ENCODE results near the gene GFI1B. TPM values are rescaled to one million over a fixed set of nuclear protein-coding genes. Genes with fewer than 3 reads are reported as not detected.

Gene GFI1B
- total and polyA plus RNA-seq, 4 donors: 0.05 to 53.6 TPM; not detected in 2

DNA sequence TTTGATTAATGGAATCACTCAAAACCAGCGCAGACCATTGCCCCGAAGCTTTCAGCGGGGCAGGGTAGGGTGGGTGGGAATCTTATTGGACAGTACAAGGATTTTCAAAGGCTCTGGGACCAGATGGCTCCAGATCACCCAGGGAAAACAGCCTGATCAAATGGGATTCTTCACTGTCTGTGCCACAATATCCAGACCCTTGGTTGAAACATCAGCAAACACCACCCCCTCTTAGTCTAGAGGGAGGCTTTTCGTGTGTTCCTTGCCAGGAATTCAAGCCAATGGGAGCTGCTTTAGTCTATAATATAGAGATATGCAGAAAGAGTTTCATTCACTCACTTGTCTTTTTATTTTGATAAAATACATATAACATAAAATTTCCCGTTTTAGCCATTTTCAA, 1.7 kb downstream of the GFI1B start:
- H3K9ac ChIP-seq (ENCODE audit: low read depth in 1 of 2, low read length in 2 of 2): no peak overlapping the region
- H3K4me1 ChIP-seq (ENCODE audit: control insufficient read depth in 4 of 4, insufficient read depth in 4 of 4, low read length in 3 of 4): no peaks in the 10 kb centered on the region
- H3K27me3 ChIP-seq (ENCODE audit: control insufficient read depth in 4 of 4, insufficient read depth in 4 of 4, low read length in 3 of 4): peaks cover 0 to 3% (median 1%) of the 10 kb centered on the region in 4 donors
- H3K27ac ChIP-seq (ENCODE audit: low read depth in 1 of 2, low read length in 2 of 2): no peak overlapping the region
- DNase-seq (ENCODE audit: low spot score): no peak
- H3K9me3 ChIP-seq (ENCODE audit: control insufficient read depth in 4 of 4, low read length in 3 of 4): no peaks in the 10 kb centered on the region
- 79% methylated on average over 5 of the region's 5 CpGs for WGBS
- no peak overlapping the region for H3K4me3 ChIP-seq (ENCODE audit: low read depth in 1 of 3, low read length in 3 of 3)
- no peaks in the 10 kb centered on the region for H3K36me3 ChIP-seq (ENCODE audit: control insufficient read depth in 4 of 4, insufficient read depth in 3 of 4, low read depth in 1 of 4, low read length in 3 of 4)
- TF ChIP-seq FOXA2 (IDR thresholded peaks at IDR 0.05) (no peak), NR2F2 (IDR thresholded peaks at IDR 0.05) (no peak), RXRA (IDR thresholded peaks at IDR 0.05) (no peak), FOXA1 (IDR thresholded peaks at IDR 0.05) (no peak), TAF1 (conservative IDR thresholded peaks at IDR 0.05) (no peak)

DNA sequence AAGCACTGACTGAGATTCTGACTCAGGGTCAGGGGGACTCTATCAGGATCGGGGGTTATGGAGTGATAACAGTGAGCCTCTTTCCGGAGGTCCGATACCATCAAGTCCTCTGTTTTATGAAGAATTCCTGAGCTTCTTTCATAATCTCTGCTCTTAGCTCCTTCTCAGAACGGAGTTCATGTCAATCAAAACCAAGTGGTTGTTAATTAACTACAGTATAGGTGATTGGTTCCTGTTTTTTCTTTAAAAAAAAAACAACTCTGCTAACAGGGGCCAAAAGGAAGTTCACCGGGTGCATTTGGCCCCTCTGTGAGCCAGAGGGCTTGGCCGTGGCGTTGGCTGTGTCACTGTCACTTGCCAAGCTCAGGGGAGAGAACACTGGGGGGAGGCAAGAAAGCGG, 4.0 kb downstream of the GFI1B start:
- Histone ChIP-seq H3K9ac (ENCODE audit: low read depth in 1 of 2, low read length in 2 of 2) (no peak overlapping the region), H3K36me3 (ENCODE audit: control insufficient read depth in 4 of 4, insufficient read depth in 3 of 4, low read depth in 1 of 4, low read length in 3 of 4) (no peaks in the 10 kb centered on the region), H3K4me3 (ENCODE audit: low read depth in 1 of 3, low read length in 3 of 3) (no peak overlapping the region), H3K27me3 (ENCODE audit: control insufficient read depth in 4 of 4, insufficient read depth in 4 of 4, low read length in 3 of 4) (peaks cover 0 to 3% (median 1%) of the 10 kb centered on the region in 4 donors), H3K4me1 (ENCODE audit: control insufficient read depth in 4 of 4, insufficient read depth in 4 of 4, low read length in 3 of 4) (no peaks in the 10 kb centered on the region), H3K27ac (ENCODE audit: low read depth in 1 of 2, low read length in 2 of 2) (no peak overlapping the region), H3K9me3 (ENCODE audit: control insufficient read depth in 4 of 4, low read length in 3 of 4) (no peaks in the 10 kb centered on the region)
- 41% methylated on average over 8 of the region's 8 CpGs for WGBS
- TF ChIP-seq NR2F2 (IDR thresholded peaks at IDR 0.05): no peak
- no peak for TF ChIP-seq FOXA1 (IDR thresholded peaks at IDR 0.05)
- TF ChIP-seq, protein P1, sequence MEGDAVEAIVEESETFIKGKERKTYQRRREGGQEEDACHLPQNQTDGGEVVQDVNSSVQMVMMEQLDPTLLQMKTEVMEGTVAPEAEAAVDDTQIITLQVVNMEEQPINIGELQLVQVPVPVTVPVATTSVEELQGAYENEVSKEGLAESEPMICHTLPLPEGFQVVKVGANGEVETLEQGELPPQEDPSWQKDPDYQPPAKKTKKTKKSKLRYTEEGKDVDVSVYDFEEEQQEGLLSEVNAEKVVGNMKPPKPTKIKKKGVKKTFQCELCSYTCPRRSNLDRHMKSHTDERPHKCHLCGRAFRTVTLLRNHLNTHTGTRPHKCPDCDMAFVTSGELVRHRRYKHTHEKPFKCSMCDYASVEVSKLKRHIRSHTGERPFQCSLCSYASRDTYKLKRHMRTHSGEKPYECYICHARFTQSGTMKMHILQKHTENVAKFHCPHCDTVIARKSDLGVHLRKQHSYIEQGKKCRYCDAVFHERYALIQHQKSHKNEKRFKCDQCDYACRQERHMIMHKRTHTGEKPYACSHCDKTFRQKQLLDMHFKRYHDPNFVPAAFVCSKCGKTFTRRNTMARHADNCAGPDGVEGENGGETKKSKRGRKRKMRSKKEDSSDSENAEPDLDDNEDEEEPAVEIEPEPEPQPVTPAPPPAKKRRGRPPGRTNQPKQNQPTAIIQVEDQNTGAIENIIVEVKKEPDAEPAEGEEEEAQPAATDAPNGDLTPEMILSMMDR (IDR thresholded peaks at IDR 0.05; ENCODE audit: low read depth, low read length, missing input control): no peak
- TF ChIP-seq, protein P2, sequence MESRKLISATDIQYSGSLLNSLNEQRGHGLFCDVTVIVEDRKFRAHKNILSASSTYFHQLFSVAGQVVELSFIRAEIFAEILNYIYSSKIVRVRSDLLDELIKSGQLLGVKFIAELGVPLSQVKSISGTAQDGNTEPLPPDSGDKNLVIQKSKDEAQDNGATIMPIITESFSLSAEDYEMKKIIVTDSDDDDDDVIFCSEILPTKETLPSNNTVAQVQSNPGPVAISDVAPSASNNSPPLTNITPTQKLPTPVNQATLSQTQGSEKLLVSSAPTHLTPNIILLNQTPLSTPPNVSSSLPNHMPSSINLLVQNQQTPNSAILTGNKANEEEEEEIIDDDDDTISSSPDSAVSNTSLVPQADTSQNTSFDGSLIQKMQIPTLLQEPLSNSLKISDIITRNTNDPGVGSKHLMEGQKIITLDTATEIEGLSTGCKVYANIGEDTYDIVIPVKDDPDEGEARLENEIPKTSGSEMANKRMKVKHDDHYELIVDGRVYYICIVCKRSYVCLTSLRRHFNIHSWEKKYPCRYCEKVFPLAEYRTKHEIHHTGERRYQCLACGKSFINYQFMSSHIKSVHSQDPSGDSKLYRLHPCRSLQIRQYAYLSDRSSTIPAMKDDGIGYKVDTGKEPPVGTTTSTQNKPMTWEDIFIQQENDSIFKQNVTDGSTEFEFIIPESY (IDR thresholded peaks at IDR 0.05): no peak
- TF ChIP-seq RXRA (IDR thresholded peaks at IDR 0.05): no peak
- TF ChIP-seq RAD21 (IDR thresholded peaks at IDR 0.05): no peak
- TF ChIP-seq YY1 (IDR thresholded peaks at IDR 0.05): no peak
- TF ChIP-seq, protein P3, sequence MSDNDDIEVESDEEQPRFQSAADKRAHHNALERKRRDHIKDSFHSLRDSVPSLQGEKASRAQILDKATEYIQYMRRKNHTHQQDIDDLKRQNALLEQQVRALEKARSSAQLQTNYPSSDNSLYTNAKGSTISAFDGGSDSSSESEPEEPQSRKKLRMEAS (IDR thresholded peaks at IDR 0.05): no peak
- no peak for DNase-seq (ENCODE audit: low spot score)

DNA sequence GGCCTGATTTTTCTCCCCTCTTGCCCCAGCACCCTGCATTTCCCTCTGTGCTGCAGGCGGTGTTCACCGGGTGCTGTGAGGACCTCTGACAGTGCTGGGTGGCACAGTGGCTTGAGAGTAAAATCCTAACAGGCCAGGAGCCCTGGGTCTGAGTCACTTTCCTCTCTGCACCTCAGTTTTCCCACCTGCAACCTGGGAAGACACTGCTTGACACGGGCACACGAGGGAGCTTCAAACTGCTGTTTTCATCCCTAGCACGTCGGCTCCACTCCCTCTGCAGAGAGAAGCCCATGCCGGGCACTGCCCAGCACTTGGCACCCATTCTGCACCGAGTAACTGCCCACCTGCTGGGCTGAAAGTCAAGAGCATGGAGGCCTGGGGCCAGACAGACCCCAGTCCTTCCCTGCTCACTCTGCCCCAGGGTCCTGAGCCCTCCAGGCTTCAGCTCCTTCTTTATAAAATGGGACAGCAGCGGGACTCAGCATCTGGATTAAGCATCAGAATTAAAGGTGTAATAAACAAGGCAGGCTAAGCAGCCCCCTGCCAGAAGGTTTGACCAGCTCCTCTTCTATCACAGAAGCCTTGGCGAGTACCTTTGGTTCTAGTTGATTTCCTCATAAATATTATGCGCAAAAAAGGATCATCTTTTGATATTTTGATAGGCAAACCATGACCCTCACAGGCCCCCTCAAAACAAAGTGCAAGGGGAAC, 5.2 kb downstream of the GFI1B start:
- TF ChIP-seq, protein P2 (IDR thresholded peaks at IDR 0.05): no peak
- H3K9ac ChIP-seq (ENCODE audit: low read depth in 1 of 2, low read length in 2 of 2): no peak overlapping the region
- H3K27me3 ChIP-seq (ENCODE audit: control insufficient read depth in 4 of 4, insufficient read depth in 4 of 4, low read length in 3 of 4): peaks cover 0 to 3% (median 1%) of the 10 kb centered on the region in 4 donors
- H3K27ac ChIP-seq (ENCODE audit: low read depth in 1 of 2, low read length in 2 of 2): no peak overlapping the region
- 88% methylated on average over 11 of the region's 11 CpGs for WGBS
- no peaks in the 10 kb centered on the region for H3K4me1 ChIP-seq (ENCODE audit: control insufficient read depth in 4 of 4, insufficient read depth in 4 of 4, low read length in 3 of 4)
- no peaks in the 10 kb centered on the region for H3K36me3 ChIP-seq (ENCODE audit: control insufficient read depth in 4 of 4, insufficient read depth in 3 of 4, low read depth in 1 of 4, low read length in 3 of 4)
- DNase-seq (ENCODE audit: low spot score): no peak
- no peaks in the 10 kb centered on the region for H3K9me3 ChIP-seq (ENCODE audit: control insufficient read depth in 4 of 4, low read length in 3 of 4)
- no peak overlapping the region for H3K4me3 ChIP-seq (ENCODE audit: low read depth in 1 of 3, low read length in 3 of 3)
